ENCODE measurements around the gene CST7. TPM values are rescaled to one million over a fixed set of nuclear protein-coding genes. Genes with fewer than 3 reads are reported as not detected.

Gene CST7
- total RNA-seq, 1 donor from 2014 or later = not detected

GRCh38 chr20:24994186-24994465 is 45.1 kb downstream of the CST7 start:
- H3K4me3 ChIP-seq (ENCODE audit: low read depth, low read length) = no peak overlapping the region
- peaks cover 12% of the 10 kb centered on the region for H3K27me3 ChIP-seq (ENCODE audit: control insufficient read depth, insufficient read depth, low read length)
- no peak for TF ChIP-seq CTCF (IDR thresholded peaks at IDR 0.05; ENCODE audit: insufficient read depth, low read length, poor library complexity, severe bottlenecking)
- DNase-seq (ENCODE audit: low read depth) = no peak
- H3K36me3 ChIP-seq (ENCODE audit: control insufficient read depth, insufficient read depth, low read length) = no peaks in the 10 kb centered on the region

GRCh38 chr20:24994470-24995368 is 45.6 kb downstream of the CST7 start:
- no peak for DNase-seq (ENCODE audit: low read depth)
- H3K4me3 ChIP-seq (ENCODE audit: low read depth, low read length) = no peak overlapping the region
- peak; percentile 86 for TF ChIP-seq CTCF (IDR thresholded peaks at IDR 0.05; ENCODE audit: insufficient read depth, low read length, poor library complexity, severe bottlenecking)
- peaks cover 12% of the 10 kb centered on the region for H3K27me3 ChIP-seq (ENCODE audit: control insufficient read depth, insufficient read depth, low read length)
- H3K36me3 ChIP-seq (ENCODE audit: control insufficient read depth, insufficient read depth, low read length) = no peaks in the 10 kb centered on the region

GRCh38 chr20:24995741-24996448 is 46.8 kb downstream of the CST7 start:
- DNase-seq (ENCODE audit: low read depth) = no peak
- Histone ChIP-seq H3K36me3 (ENCODE audit: control insufficient read depth, insufficient read depth, low read length) (no peaks in the 10 kb centered on the region), H3K4me3 (ENCODE audit: low read depth, low read length) (no peak overlapping the region), H3K27me3 (ENCODE audit: control insufficient read depth, insufficient read depth, low read length) (peaks cover 12% of the 10 kb centered on the region)
- no peak for TF ChIP-seq CTCF (IDR thresholded peaks at IDR 0.05; ENCODE audit: insufficient read depth, low read length, poor library complexity, severe bottlenecking)

GRCh38 chr20:24996449-24997377 is 47.6 kb downstream of the CST7 start:
- Histone ChIP-seq H3K4me3 (ENCODE audit: low read depth, low read length) (no peak overlapping the region), H3K36me3 (ENCODE audit: control insufficient read depth, insufficient read depth, low read length) (no peaks in the 10 kb centered on the region), H3K27me3 (ENCODE audit: control insufficient read depth, insufficient read depth, low read length) (peaks cover 12% of the 10 kb centered on the region)
- DNase-seq (ENCODE audit: low read depth) = no peak
- no peak for TF ChIP-seq CTCF (IDR thresholded peaks at IDR 0.05; ENCODE audit: insufficient read depth, low read length, poor library complexity, severe bottlenecking)

- Histone ChIP-seq H3K27me3 (ENCODE audit: control insufficient read depth, insufficient read depth, low read length) (peaks cover 12% of the 10 kb centered on the region), H3K36me3 (ENCODE audit: control insufficient read depth, insufficient read depth, low read length) (no peaks in the 10 kb centered on the region), H3K4me3 (ENCODE audit: low read depth, low read length) (no peak overlapping the region)
- TF ChIP-seq CTCF (IDR thresholded peaks at IDR 0.05; ENCODE audit: insufficient read depth, low read length, poor library complexity, severe bottlenecking) = no peak
- no peak for DNase-seq (ENCODE audit: low read depth)
Observed at GRCh38 chr20:24998121-24998520, 49.1 kb downstream of the CST7 start.

All from kidney epithelial cell (primary cell).